ENCODE data around the gene ACSS1. TPM values are rescaled to one million over a fixed set of nuclear protein-coding genes. Genes with fewer than 3 reads are reported as not detected.

The ACSS1 gene
- total and polyA plus RNA-seq, 4 donors = 15.8 to 38.9 (median 26.9) TPM

DNA sequence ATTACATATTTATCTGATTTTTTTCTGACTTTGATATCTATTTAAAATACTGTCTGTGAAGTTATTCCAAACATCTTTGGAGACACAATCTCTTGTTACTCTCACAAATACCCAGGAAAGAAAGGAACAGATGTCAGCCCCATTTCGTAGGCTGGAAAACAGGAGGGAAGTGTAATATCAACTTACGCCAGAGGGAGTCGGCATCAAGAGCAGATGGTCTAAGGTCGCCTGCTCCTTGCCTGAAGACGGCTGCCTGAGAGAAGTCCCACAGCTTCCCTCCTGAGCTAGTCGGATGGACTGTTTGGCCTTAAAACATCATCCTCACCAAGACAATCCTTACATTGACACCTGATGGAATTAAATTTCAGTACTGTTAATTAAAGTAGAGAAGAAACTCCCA lies 95.4 kb downstream of the ACSS1 start:
- Histone ChIP-seq H3K27me3 (ENCODE audit: control insufficient read depth in 3 of 3, insufficient read depth in 3 of 3, low read length in 2 of 3) (no peaks in the 10 kb centered on the region), H3K27ac (ENCODE audit: low read depth in 1 of 2, low read length in 1 of 2) (no peak overlapping the region), H3K4me3 (no peak overlapping the region), H3K9me3 (ENCODE audit: control insufficient read depth in 4 of 4, insufficient read depth in 3 of 4, low read length in 3 of 4) (no peaks in the 10 kb centered on the region), H3K9ac (ENCODE audit: insufficient read depth in 1 of 2, low read length in 2 of 2) (no peak overlapping the region), H3K4me1 (ENCODE audit: control insufficient read depth in 5 of 5, insufficient read depth in 5 of 5, low read length in 5 of 5) (no peaks in the 10 kb centered on the region), H3K36me3 (ENCODE audit: control insufficient read depth in 4 of 4, insufficient read depth in 4 of 4, low read length in 4 of 4) (peaks cover 11 to 71% (median 16%) of the 10 kb centered on the region in 4 donors)
- TF ChIP-seq, protein P1, sequence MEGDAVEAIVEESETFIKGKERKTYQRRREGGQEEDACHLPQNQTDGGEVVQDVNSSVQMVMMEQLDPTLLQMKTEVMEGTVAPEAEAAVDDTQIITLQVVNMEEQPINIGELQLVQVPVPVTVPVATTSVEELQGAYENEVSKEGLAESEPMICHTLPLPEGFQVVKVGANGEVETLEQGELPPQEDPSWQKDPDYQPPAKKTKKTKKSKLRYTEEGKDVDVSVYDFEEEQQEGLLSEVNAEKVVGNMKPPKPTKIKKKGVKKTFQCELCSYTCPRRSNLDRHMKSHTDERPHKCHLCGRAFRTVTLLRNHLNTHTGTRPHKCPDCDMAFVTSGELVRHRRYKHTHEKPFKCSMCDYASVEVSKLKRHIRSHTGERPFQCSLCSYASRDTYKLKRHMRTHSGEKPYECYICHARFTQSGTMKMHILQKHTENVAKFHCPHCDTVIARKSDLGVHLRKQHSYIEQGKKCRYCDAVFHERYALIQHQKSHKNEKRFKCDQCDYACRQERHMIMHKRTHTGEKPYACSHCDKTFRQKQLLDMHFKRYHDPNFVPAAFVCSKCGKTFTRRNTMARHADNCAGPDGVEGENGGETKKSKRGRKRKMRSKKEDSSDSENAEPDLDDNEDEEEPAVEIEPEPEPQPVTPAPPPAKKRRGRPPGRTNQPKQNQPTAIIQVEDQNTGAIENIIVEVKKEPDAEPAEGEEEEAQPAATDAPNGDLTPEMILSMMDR (IDR thresholded peaks at IDR 0.05; ENCODE audit: control extremely low read depth, extremely low read depth) = no peak
- ATAC-seq (ENCODE audit: insufficient read depth, low FRiP score) (no peak), DNase-seq (no peak)
- 63 to 87% methylated on average over 6 of the region's 6 CpGs for WGBS, 2 donors

DNA sequence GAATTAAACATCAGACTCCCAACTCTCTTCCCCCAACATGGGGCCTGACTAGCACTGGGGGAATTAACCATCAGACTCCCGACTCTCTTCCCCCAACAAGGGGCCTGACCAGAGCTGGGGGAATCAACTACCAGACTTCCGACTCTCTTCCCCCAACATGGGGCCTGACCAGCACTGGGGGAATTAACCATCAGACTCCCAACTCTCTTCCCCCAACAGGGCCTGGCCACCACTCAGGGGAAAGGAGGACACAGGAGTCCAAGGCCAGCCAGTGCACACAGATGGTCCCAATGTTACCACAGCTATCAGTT lies 95.8 kb downstream of the ACSS1 start:
- Histone ChIP-seq H3K4me1 (ENCODE audit: control insufficient read depth in 5 of 5, insufficient read depth in 5 of 5, low read length in 5 of 5) (no peaks in the 10 kb centered on the region), H3K27ac (ENCODE audit: low read depth in 1 of 2, low read length in 1 of 2) (no peak overlapping the region), H3K9me3 (ENCODE audit: control insufficient read depth in 4 of 4, insufficient read depth in 3 of 4, low read length in 3 of 4) (no peaks in the 10 kb centered on the region), H3K4me3 (no peak overlapping the region), H3K9ac (ENCODE audit: insufficient read depth in 1 of 2, low read length in 2 of 2) (no peak overlapping the region), H3K27me3 (ENCODE audit: control insufficient read depth in 3 of 3, insufficient read depth in 3 of 3, low read length in 2 of 3) (no peaks in the 10 kb centered on the region), H3K36me3 (ENCODE audit: control insufficient read depth in 4 of 4, insufficient read depth in 4 of 4, low read length in 4 of 4) (peaks cover 11 to 68% (median 15%) of the 10 kb centered on the region in 4 donors)
- TF ChIP-seq, protein P1 (IDR thresholded peaks at IDR 0.05; ENCODE audit: control extremely low read depth, extremely low read depth) = no peak
- ATAC-seq (ENCODE audit: insufficient read depth, low FRiP score) (no peak), DNase-seq (no peak)
- WGBS, 2 donors = 79 to 95% methylated on average over 2 of the region's 2 CpGs

DNA sequence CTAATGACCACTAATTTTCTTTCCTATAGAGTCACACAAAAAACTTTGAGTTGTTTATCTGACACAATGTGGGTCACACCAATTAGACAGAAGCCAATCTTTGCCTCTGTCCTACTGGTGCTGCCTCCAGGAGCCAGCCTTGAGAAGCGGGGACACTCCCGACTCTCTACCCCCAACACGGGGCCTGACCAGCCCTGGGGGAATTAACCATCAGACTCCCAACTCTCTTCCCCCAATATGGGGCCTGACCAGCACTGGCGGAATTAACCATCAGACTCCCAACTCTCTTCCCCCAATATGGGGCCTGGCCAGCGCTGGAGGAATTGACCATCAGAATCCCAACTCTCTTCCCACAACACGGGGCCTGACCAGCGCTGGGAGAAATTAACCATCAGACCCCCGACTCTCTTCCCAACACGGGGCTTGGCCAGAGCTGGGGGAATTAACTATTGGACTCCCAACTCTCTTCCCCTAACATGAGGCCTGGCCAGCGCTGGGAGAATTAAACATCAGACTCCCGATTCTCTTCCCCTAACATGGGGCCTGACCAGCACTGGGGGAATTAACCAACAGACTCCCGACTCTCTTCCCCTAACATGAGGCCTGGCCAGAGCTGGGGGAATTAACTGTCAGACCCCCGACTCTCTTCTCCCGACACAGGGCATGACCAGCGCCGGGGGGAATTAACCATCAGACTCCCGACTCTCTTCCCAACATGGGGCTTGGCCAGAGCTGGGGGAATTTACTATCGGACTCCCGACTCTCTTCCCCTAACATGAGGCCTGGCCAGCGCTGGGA lies 96.4 kb downstream of the ACSS1 start:
- Histone ChIP-seq H3K4me1 (ENCODE audit: control insufficient read depth in 5 of 5, insufficient read depth in 5 of 5, low read length in 5 of 5) (no peaks in the 10 kb centered on the region), H3K27me3 (ENCODE audit: control insufficient read depth in 3 of 3, insufficient read depth in 3 of 3, low read length in 2 of 3) (no peaks in the 10 kb centered on the region), H3K9ac (ENCODE audit: insufficient read depth in 1 of 2, low read length in 2 of 2) (no peak overlapping the region), H3K9me3 (ENCODE audit: control insufficient read depth in 4 of 4, insufficient read depth in 3 of 4, low read length in 3 of 4) (no peaks in the 10 kb centered on the region), H3K27ac (ENCODE audit: low read depth in 1 of 2, low read length in 1 of 2) (no peak overlapping the region), H3K36me3 (ENCODE audit: control insufficient read depth in 4 of 4, insufficient read depth in 4 of 4, low read length in 4 of 4) (peaks cover 11 to 69% (median 15%) of the 10 kb centered on the region in 4 donors), H3K4me3 (no peak overlapping the region)
- 84 to 85% methylated on average over 20 of the region's 20 CpGs for WGBS, 2 donors
- TF ChIP-seq, protein P1 (IDR thresholded peaks at IDR 0.05; ENCODE audit: control extremely low read depth, extremely low read depth) = no peak
- no peak for DNase-seq
- ATAC-seq (ENCODE audit: insufficient read depth, low FRiP score) = no peak

Measured in lung (tissue), 12 donors.